Thoracic aorta (tissue), 2 donors: ENCODE results near the gene RFPL4A. TPM values are rescaled to one million over a fixed set of nuclear protein-coding genes. Genes with fewer than 3 reads are reported as not detected.

Source experiments
- ATAC-seq: fragments of 150-250 bp; one replicate; pipeline ENCODE4 v1.8.0; 2017; ENCODE audit warnings: low read depth; ENCODE audit not compliant: insufficient number of reproducible peaks, low FRiP score
- DNase-seq: peaks from one replicate; pipeline ENCODE4 v3.0.0-alpha.2; 2020; ENCODE audit warnings: low spot score
- H3K27ac ChIP-seq, 2 donors: fragments of 200-600 bp; sonication (generic); 1 replicate in 1 of 2; 2 replicates in 1 of 2; pipeline ENCODE4 v1.5.1; 2016; ENCODE audit warnings: mild to moderate bottlenecking in 2 of 2, moderate library complexity in 2 of 2
- H3K27me3 ChIP-seq: fragments of 200-600 bp; sonication (generic); replicated peaks from 2 replicates; pipeline ENCODE4 v1.6.0; 2016; ENCODE audit warnings: mild to moderate bottlenecking; ENCODE audit not compliant: insufficient read depth
- H3K36me3 ChIP-seq: fragments of 200-600 bp; sonication (generic); one replicate; pipeline ENCODE4 v1.5.1; 2016
- H3K4me1 ChIP-seq, 2 donors: fragments of 200-600 bp; sonication (generic); 1 replicate in 1 of 2; 2 replicates in 1 of 2; pipeline versions ENCODE4 v1.5.1 to v1.6.0; 2016; ENCODE audit warnings: low read depth in 2 of 2, mild to moderate bottlenecking in 1 of 2; ENCODE audit not compliant: control insufficient read depth in 1 of 2
- H3K4me3 ChIP-seq: fragments of 200-600 bp; sonication (generic); 2 replicates; pipeline ENCODE4 v1.5.1; 2016; ENCODE audit warnings: mild to moderate bottlenecking
- H3K9me3 ChIP-seq: fragments of 200-600 bp; sonication (generic); 2 replicates; pipeline ENCODE4 v1.5.1; 2016
- total RNA-seq, 2 donors: library from RNA; depleted of rRNA; stranded (reverse); fragments of >200 nt; gene quantifications; one replicate each; pipeline versions ENCODE4 v1.1.0 to v1.2.3, GENCODE V29; 2016
- TF ChIP-seq, protein P1 (sequence below): fragments of 200-600 bp; sonication (generic); IDR thresholded peaks from one replicate; pipeline ENCODE4 v1.5.1; 2019; ENCODE audit warnings: antibody characterized with exemption

RFPL4A gene
- total RNA-seq, 2 donors from 2014 or later, result not detected

DNA sequence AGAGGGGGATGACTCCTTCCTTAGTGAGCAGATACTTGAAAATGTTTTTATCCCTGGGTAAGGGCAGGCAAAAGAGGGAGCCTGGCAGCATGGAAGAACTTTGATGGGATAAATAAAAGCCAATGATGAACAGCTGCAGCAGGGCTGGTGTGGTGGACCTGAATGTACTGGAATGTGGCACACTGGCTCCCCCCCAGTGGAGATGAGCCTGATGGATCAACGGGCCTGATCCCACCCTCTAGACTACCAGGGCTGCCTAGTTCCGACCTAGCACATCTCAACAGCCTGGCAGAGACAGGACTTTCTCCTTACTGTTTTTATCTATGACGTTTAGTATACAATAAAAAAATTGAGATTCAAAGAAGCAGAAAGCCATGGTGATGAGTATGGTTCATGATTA, 52.4 kb downstream of the RFPL4A start:
- no peak for ATAC-seq

DNA sequence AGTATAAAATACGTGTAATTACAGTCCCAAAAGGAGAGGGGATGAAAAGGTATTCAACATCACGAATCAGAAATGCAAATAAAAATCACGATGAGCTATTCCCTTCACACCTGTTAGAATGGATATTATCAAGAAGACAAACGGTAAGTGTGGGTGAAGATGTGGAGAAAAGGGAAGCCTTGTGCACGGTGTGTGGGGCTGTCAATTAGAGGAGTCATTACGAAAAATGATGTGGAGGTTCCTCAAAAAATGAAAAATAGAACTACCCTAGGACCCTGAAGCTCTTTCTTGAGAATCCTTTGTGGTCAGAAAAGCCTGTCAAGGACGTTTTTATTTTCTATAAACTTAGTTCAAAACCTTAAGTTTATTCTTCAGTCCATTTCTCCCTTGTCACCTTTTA, 53.6 kb downstream of the RFPL4A start:
- ATAC-seq (no peak), DNase-seq (no peak)
- TF ChIP-seq, protein P1, sequence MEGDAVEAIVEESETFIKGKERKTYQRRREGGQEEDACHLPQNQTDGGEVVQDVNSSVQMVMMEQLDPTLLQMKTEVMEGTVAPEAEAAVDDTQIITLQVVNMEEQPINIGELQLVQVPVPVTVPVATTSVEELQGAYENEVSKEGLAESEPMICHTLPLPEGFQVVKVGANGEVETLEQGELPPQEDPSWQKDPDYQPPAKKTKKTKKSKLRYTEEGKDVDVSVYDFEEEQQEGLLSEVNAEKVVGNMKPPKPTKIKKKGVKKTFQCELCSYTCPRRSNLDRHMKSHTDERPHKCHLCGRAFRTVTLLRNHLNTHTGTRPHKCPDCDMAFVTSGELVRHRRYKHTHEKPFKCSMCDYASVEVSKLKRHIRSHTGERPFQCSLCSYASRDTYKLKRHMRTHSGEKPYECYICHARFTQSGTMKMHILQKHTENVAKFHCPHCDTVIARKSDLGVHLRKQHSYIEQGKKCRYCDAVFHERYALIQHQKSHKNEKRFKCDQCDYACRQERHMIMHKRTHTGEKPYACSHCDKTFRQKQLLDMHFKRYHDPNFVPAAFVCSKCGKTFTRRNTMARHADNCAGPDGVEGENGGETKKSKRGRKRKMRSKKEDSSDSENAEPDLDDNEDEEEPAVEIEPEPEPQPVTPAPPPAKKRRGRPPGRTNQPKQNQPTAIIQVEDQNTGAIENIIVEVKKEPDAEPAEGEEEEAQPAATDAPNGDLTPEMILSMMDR, result no peak
- Histone ChIP-seq H3K27me3 (no peaks in the 10 kb centered on the region), H3K36me3 (no peaks in the 10 kb centered on the region), H3K4me1 (no peaks in the 10 kb centered on the region), H3K27ac (no peak overlapping the region), H3K9me3 (no peaks in the 10 kb centered on the region), H3K4me3 (no peak overlapping the region)

More for the DNA sequence above, 52.4 kb downstream of the RFPL4A start:
- Histone ChIP-seq H3K36me3 (no peaks in the 10 kb centered on the region), H3K27ac (no peak overlapping the region), H3K27me3 (no peaks in the 10 kb centered on the region), H3K4me3 (no peak overlapping the region), H3K4me1 (no peaks in the 10 kb centered on the region), H3K9me3 (no peaks in the 10 kb centered on the region)
- TF ChIP-seq, protein P1, result no peak
- DNase-seq, result no peak

Other genes with a start within 250 kb of the RFPL4A start
- gene SBK2, start 222.0 kb upstream of the RFPL4A start, total RNA-seq, result not detected
- gene SBK3, start 213.6 kb upstream of the RFPL4A start, total RNA-seq, result not detected
- gene ZNF579, start 178.2 kb upstream of the RFPL4A start, total RNA-seq, result 1 to 10 TPM; 2.4 to 3.9 TPM
- gene FIZ1, start 159.6 kb upstream of the RFPL4A start, total RNA-seq, result 10 to 100 TPM in 1 of 2 donors, 1 to 10 TPM in 1; 9.5 to 17.3 TPM
- 10 to 100 TPM; 21.7 to 26.4 TPM for gene ZNF524, start 158.8 kb upstream of the RFPL4A start, total RNA-seq
- 10 to 100 TPM; 11.9 to 14.5 TPM for gene ZNF865, start 153.4 kb upstream of the RFPL4A start, total RNA-seq
- gene ZNF784, start 134.5 kb upstream of the RFPL4A start, total RNA-seq, result 10 to 100 TPM in 1 of 2 donors, 1 to 10 TPM in 1; 8.5 to 13.0 TPM
- 10 to 100 TPM; 46.0 to 65.5 TPM for gene ZNF580, start 118.1 kb upstream of the RFPL4A start, total RNA-seq
- gene ZNF581, start 115.4 kb upstream of the RFPL4A start, total RNA-seq, result 10 to 100 TPM in 1 of 2 donors, 1 to 10 TPM in 1; 6.7 to 23.8 TPM
- gene CCDC106, start 110.9 kb upstream of the RFPL4A start, total RNA-seq, result 10 to 100 TPM; 10.5 to 14.8 TPM
- 100 to 1,000 TPM in 1 of 2 donors, 10 to 100 TPM in 1; 77.3 to 106 TPM for gene U2AF2, start 104.1 kb upstream of the RFPL4A start, total RNA-seq
- 10 to 100 TPM; 91.3 to 93.5 TPM for gene EPN1, start 83.9 kb upstream of the RFPL4A start, total RNA-seq
- gene NLRP9, start 20.7 kb upstream of the RFPL4A start, total RNA-seq, result not detected
- not detected for gene RFPL4AL1, start 10.0 kb downstream of the RFPL4A start, total RNA-seq
- gene NLRP11, start 72.9 kb downstream of the RFPL4A start, total RNA-seq, result not detected
- gene NLRP4, start 77.4 kb downstream of the RFPL4A start, total RNA-seq, result not detected
- not detected for gene NLRP13, start 173.2 kb downstream of the RFPL4A start, total RNA-seq
- gene NLRP8, start 188.7 kb downstream of the RFPL4A start, total RNA-seq, result not detected
- not detected for gene NLRP5, start 227.7 kb downstream of the RFPL4A start, total RNA-seq